CD4-positive, alpha-beta T cell treated with Interleukin-17A for 4 hours (primary cell): ENCODE measurements around the gene TENM3.
"Not testable (repeated sequence)": the region's sequence is repeated elsewhere in the genome, so short reads cannot be mapped to it uniquely, and the experiment has no call there.

Experiments
- DNase-seq: peaks from one replicate; pipeline ENCODE4 v3.0.0-alpha.2; 2020; ENCODE audit warnings: mixed read lengths

The TENM3 gene

GRCh38 chr4:182228991-182229577 lies 14.1 kb upstream of the TENM3 start:
- DNase-seq, result no peak

- DNase-seq, result no peak
Measured at GRCh38 chr4:182230256-182230655, 12.9 kb upstream of the TENM3 start.

DNA sequence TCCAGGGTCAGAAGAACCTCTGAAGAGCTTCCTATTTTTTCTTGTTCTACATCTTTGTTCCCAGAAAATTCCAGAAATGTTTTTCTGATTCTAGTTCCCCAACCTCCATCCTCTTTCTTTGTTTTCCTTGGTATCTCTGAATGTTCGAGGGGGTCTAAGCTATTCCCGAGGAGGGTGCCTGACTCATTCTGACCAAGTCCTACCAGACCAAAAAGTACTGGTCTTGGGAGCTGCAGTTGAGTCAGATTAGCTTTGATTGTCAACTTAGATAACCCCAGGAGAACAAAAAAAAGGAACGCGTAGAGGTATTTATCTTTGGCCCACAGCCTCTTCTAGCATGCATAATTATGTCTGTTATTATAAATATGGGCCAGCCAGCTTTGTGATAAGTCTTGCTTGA lies 12.1 kb upstream of the TENM3 start:
- DNase-seq, result no peak

DNA sequence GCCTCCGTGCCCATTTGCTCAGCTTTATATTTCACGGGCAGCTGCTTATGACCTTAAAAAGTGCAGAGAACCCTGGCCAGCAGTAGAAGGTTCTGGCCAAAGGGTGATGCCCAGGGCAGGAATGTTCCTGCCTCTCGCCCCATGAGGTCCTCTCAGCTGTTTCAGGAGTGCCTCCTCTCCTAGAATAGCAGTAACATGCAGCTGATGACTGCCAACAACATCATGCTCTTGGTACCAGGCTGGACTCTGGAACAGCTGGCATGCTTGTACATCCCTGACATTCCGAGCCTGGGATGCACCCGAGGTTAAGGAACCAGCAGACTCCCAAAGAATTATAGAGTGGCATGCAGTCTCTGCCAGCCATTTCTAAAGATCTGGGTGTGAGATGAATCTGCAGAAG lies 11.7 kb upstream of the TENM3 start:
- DNase-seq, result no peak

DNA sequence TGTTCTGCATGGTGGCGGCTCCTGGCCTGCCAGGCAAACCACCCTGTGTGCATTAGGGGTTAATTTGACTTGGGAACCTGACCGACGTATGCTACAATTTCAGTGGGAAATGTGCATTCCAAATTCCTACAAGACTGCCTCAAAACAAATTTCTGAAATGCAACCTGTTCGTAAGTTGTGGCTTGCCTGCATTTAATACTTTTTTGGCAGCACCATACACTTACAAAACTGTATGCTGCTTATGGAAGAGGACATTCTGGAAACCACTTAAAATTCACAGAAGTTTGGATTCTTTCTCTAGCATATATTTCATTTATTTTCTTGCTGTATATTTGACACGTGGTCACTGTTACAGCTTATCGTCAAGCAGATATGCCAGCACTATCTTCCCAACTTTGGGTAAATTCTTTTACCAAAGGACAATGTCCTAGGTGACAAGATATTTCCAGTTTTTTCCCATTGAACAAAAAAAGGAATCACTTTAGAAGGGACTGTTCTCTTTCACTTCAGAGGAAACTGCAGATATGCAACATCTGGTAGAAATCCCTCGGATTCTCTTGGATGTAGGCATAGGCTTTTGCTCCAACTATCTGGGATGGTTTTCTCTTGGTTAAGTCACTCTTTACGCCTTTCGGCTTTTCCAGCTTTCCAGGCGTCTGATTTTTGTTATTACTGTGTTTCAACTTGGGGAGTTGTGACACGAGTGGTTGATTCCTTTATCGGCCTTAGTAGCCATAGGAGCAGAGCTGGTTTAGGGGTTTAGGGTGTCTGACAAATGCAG lies 9.7 kb upstream of the TENM3 start:
- no peak for DNase-seq

- no peak for DNase-seq
Measured at GRCh38 chr4:182235021-182235795, 8.0 kb upstream of the TENM3 start.

- DNase-seq, result no peak
Measured at GRCh38 chr4:182236186-182236585, 7.0 kb upstream of the TENM3 start.

- DNase-seq, result not testable (repeated sequence)
Measured at GRCh38 chr4:182237010-182237409, 6.2 kb upstream of the TENM3 start.

- DNase-seq, result no peak
Measured at GRCh38 chr4:182238355-182238931, 4.8 kb upstream of the TENM3 start.

GRCh38 chr4:182240161-182241130 lies 2.8 kb upstream of the TENM3 start:
- no peak for DNase-seq

DNA sequence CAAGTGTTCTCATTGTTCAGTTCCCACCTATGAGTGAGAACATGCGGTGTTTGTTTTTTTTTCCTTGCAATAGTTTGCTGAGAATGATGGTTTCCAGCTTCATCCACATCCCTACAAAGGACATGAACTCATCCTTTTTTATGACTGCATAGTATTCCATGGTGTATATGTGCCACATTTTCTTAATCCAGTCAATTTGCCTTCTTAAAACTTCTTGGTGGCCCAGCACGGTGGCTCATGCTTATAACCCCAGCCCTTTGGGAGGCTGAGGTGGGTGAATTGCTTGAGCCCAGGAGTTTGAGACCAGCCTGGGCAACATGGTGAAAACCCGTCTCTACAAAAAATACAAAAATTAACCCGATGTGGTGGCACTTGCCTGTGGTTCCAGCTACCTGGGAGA lies 942 bp upstream of the TENM3 start:
- not testable (repeated sequence) for DNase-seq

GRCh38 chr4:182242787-182243186 lies 415 bp upstream of the TENM3 start:
- DNase-seq, result no peak

DNA sequence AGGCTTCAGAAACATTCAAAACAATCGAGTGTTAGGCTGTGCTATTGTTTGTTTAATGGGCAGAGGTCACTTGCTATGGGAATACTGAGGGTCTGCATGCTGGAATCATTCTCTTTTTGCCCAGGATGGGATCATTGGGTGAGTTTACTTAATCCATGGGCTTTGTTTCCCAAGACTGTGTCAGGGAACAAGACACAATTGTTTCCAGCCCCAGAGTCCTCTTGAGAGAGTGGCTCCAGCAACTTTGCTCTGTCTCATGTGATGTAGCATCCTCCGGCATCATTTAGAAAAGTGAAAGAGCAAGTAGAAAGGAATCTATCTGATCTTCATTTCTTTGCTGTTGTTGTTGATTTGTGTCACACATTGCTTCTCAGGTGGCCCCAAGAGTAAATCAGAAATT lies 1.8 kb downstream of the TENM3 start:
- no peak for DNase-seq

DNA sequence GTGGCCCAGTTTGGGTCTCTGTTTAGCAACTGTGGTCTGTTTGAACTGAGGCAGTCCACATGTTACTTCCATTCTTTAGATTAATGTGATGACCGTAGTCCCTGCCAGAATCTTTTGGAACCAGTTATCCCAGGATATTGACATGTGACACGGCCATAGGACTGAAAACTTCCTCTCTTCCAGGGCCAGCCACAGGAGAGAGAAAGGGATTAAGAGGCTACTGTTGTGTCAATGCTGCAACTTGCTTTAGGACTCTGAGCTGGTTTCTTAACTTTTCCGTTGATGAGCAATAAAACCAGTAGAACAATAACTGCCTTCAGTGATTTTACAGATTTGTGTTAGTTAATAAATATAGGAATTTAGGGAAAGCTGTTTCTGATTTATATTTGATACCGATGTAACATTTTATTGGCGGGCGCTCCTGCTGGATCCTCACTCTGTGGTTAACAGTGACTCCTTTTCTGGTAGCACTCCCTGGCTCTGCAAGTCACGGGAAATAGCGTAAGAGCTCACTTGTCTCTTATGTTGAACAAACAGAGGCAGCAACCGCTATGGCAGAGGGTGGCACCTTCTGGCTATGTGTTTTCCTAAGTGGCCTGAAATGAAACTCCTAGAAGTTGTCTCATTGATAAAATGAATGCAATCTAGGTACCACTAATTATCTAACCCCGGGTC lies 2.5 kb downstream of the TENM3 start:
- DNase-seq, result no peak

GRCh38 chr4:182246401-182247205 lies 3.4 kb downstream of the TENM3 start:
- no peak for DNase-seq

DNA sequence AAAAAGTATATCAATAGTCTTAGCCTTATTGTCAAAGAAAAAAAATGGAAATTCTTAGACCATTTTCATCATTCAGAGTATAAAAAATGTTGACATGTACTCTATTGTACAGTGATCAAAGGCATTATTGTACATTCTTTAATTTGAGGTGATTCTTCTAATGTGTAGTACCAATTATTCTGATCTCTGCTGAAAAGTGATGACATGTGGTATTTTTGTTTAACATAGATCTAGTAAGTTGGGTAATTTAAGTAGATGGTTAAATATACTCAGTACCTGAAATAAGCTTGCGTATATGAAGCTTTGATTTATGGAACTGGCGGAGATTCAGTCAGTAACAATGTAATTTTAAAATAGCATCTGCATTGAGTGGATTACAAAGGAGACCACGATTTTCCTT lies 5.1 kb downstream of the TENM3 start:
- no peak for DNase-seq

DNA sequence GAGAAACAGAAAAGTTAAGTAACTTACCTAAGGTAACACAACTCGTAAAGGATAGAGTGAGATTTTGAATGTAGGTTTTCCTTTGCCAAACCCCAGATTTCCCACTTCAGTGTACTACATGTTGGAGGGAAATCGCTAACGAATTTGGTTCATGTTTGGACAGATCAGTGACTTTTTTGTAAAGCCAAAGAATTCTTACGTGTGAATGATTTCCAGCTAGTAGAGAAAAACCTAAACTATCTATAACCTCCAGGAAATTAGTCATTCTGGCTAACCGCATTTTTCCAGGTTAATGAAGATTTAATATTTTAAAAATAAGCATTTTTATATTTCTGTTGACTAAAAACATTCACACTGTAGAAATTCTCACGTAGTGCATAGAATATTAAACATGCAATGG lies 7.2 kb downstream of the TENM3 start:
- DNase-seq, result no peak

- DNase-seq, result no peak
Measured at GRCh38 chr4:182251116-182251515, 7.9 kb downstream of the TENM3 start.

GRCh38 chr4:182252220-182252619 lies 9.0 kb downstream of the TENM3 start:
- DNase-seq, result no peak

- DNase-seq, result no peak
Measured at GRCh38 chr4:182254026-182254780, 11.0 kb downstream of the TENM3 start.
